ENCODE data around the gene PTPA. TPM values are rescaled to one million over a fixed set of nuclear protein-coding genes. Genes with fewer than 3 reads are reported as not detected.
"Not testable (repeated sequence)": the region's sequence is repeated elsewhere in the genome, so short reads cannot be mapped to it uniquely, and the experiment has no call there.

The PTPA gene
- total RNA-seq, 1 donor: 136 TPM

- TF ChIP-seq CTCF (IDR thresholded peaks at IDR 0.05; ENCODE audit: insufficient read depth, low read depth, low read length): no peak
- DNase-seq (ENCODE audit: low read depth): no peak
- H3K4me3 ChIP-seq (ENCODE audit: low read depth, low read length): peak overlapping the region; percentile 85
Measured at GRCh38 chr9:129108805-129109536, 2.2 kb upstream of the PTPA start.

- peak overlapping the region; percentile 85 for H3K4me3 ChIP-seq (ENCODE audit: low read depth, low read length)
- TF ChIP-seq CTCF (IDR thresholded peaks at IDR 0.05; ENCODE audit: insufficient read depth, low read depth, low read length): no peak
- DNase-seq (ENCODE audit: low read depth): peak; percentile 61
Measured at GRCh38 chr9:129109537-129109903, 1.7 kb upstream of the PTPA start.

- peak; percentile 23 for DNase-seq (ENCODE audit: low read depth)
- TF ChIP-seq CTCF (IDR thresholded peaks at IDR 0.05; ENCODE audit: insufficient read depth, low read depth, low read length): no peak
- H3K4me3 ChIP-seq (ENCODE audit: low read depth, low read length): peak overlapping the region; percentile 85
Measured at GRCh38 chr9:129109952-129110739, 1.1 kb upstream of the PTPA start.

GRCh38 chr9:129111528-129112151 is 425 bp downstream of the PTPA start:
- DNase-seq (ENCODE audit: low read depth): peak; percentile 40
- no peak for TF ChIP-seq CTCF (IDR thresholded peaks at IDR 0.05; ENCODE audit: insufficient read depth, low read depth, low read length)
- H3K4me3 ChIP-seq (ENCODE audit: low read depth, low read length): peak overlapping the region; percentile 85

GRCh38 chr9:129112526-129112925 is 1.3 kb downstream of the PTPA start:
- DNase-seq (ENCODE audit: low read depth): not testable (repeated sequence)

GRCh38 chr9:129113645-129114304 is 2.6 kb downstream of the PTPA start:
- no peak for TF ChIP-seq CTCF (IDR thresholded peaks at IDR 0.05; ENCODE audit: insufficient read depth, low read depth, low read length)
- no peak overlapping the region for H3K4me3 ChIP-seq (ENCODE audit: low read depth, low read length)
- no peak for DNase-seq (ENCODE audit: low read depth)

More at GRCh38 chr9:129112526-129112925, 1.3 kb downstream of the PTPA start:
- peak overlapping the region; percentile 85 for H3K4me3 ChIP-seq (ENCODE audit: low read depth, low read length)

Measured in fibroblast of villous mesenchyme (primary cell).